Hepatocyte (in vitro differentiated cells): ENCODE measurements around the gene LMBRD2. TPM values are rescaled to one million over a fixed set of nuclear protein-coding genes. Genes with fewer than 3 reads are reported as not detected.

Source experiments
- DNase-seq: peaks from one replicate; pipeline ENCODE4 v3.0.0-alpha.2; 2016; ENCODE audit warnings: low spot score
- H2AFZ ChIP-seq: fragments of 200-600 bp; sonication (generic); 2 replicates; pipeline ENCODE4 v1.6.0; 2016; ENCODE audit warnings: antibody characterized with exemption, mild to moderate bottlenecking
- H3K27ac ChIP-seq: fragments of 200-600 bp; sonication (generic); 2 replicates; pipeline ENCODE4 v1.5.1; 2016; ENCODE audit warnings: mild to moderate bottlenecking
- H3K27me3 ChIP-seq: fragments of 200-600 bp; sonication (generic); 2 replicates; pipeline ENCODE4 v1.6.1; 2016
- H3K36me3 ChIP-seq: fragments of 200-600 bp; sonication (generic); replicated peaks from 2 replicates; pipeline ENCODE4 v1.5.1; 2016; ENCODE audit warnings: low read depth; ENCODE audit not compliant: insufficient read depth
- H3K4me1 ChIP-seq: fragments of 200-600 bp; sonication (generic); 2 replicates; pipeline ENCODE4 v1.5.1; 2016; ENCODE audit warnings: mild to moderate bottlenecking, moderate library complexity; ENCODE audit not compliant: insufficient read depth
- H3K4me2 ChIP-seq: fragments of 200-600 bp; sonication (generic); 2 replicates; pipeline ENCODE4 v1.6.0; 2016
- H3K4me3 ChIP-seq: fragments of 200-600 bp; sonication (generic); 2 replicates; pipeline ENCODE4 v1.5.1; 2016; ENCODE audit warnings: mild to moderate bottlenecking
- H3K79me2 ChIP-seq: fragments of 200-600 bp; sonication (generic); 2 replicates; pipeline ENCODE4 v1.6.0; 2017; ENCODE audit warnings: mild to moderate bottlenecking
- H3K9me2 ChIP-seq: fragments of 200-600 bp; sonication (generic); replicated peaks from 2 replicates; pipeline ENCODE4 v1.6.0; 2017; ENCODE audit warnings: mild to moderate bottlenecking; ENCODE audit not compliant: insufficient read depth
- H3K9me3 ChIP-seq: fragments of 200-600 bp; sonication (generic); 2 replicates; pipeline ENCODE4 v1.5.1; 2016; ENCODE audit warnings: low read depth, mild to moderate bottlenecking
- H4K20me1 ChIP-seq: fragments of 200-600 bp; sonication (generic); 2 replicates; pipeline ENCODE4 v1.6.0; 2016; ENCODE audit warnings: mild to moderate bottlenecking; ENCODE audit not compliant: insufficient read depth, poor library complexity, severe bottlenecking
- EZH2 ChIP-seq: fragments of 200-600 bp; sonication (generic); IDR thresholded peaks from 2 replicates; pipeline ENCODE4 v1.6.1; 2016; ENCODE audit warnings: antibody characterized with exemption, mild to moderate bottlenecking, borderline replicate concordance
- EZH2phosphoT487 ChIP-seq: fragments of 200-600 bp; sonication (generic); IDR thresholded peaks from one replicate; pipeline ENCODE4 v1.6.1; 2018; ENCODE audit warnings: antibody characterized with exemption, mild to moderate bottlenecking, low read depth, moderate library complexity; ENCODE audit not compliant: unreplicated experiment, severe bottlenecking
- WGBS: methylation state at CpG from one replicate; pipeline ENCODE4 v1.1.6; 2016; ENCODE audit warnings: low lambda C conversion rate; ENCODE audit errors: missing lambda C conversion rate; 5-methylcytosine and 5-hydroxymethylcytosine counted together
- microRNA counts: library from miRNA; unstranded; fragments of <30 nt; microRNA quantifications from one replicate; lab custom pipeline; 2017
- microRNA-seq: library from miRNA; unstranded; fragments of <30 nt; microRNA quantifications from one replicate; pipeline ENCODE4, GENCODE V29; 2017
- polyA plus RNA-seq: library from polyadenylated mRNA; unstranded; fragments of >200 nt; fragmentation: Nextera tagmentation; extraction: Ambion mirVana; gene quantifications from 2 replicates; pipeline ENCODE4 v1.2.1, GENCODE V29; 2016
- small RNA-seq: library from RNA; depleted of rRNA; stranded (forward); fragments of <200 nt; gene quantifications from one replicate; pipeline ENCODE3, GENCODE V24; 2014
- total RNA-seq: library from RNA; depleted of rRNA; stranded (reverse); fragments of >200 nt; gene quantifications from 2 replicates; pipeline ENCODE4 v1.2.3, GENCODE V29; 2014
- TF ChIP-seq, protein P1 (sequence below): fragments of 200-600 bp; sonication (generic); IDR thresholded peaks from 2 replicates; pipeline ENCODE4 v1.5.1; 2016; ENCODE audit warnings: antibody characterized with exemption, mild to moderate bottlenecking; ENCODE audit not compliant: poor library complexity

The LMBRD2 gene
- total and polyA plus RNA-seq, 2 experiments from 2014 or later: 4.5 to 27.9 TPM

DNA sequence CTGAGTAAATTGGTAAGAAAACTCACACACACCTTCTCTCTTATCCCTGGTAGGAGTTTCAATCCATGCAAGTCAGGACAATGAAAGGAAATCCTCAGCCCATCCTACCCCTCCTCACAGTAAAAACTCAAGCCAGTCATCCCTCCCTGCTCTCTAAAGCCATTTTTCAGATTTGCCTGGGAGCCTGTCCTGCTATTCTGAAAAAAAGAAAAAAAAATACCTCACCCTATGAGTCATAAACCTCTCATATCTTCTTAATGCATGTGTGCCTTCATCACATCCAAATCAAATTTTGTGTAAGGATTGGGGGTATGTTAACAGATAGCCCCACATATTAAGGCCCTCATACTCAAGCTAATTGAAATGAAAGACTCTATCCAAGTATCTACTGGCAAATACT lies 99.1 kb downstream of the LMBRD2 start:
- no peaks in the 10 kb centered on the region for H3K79me2 ChIP-seq
- no peak overlapping the region for H2AFZ ChIP-seq
- H3K36me3 ChIP-seq: no peaks in the 10 kb centered on the region
- H3K9me3 ChIP-seq: no peaks in the 10 kb centered on the region
- no peak overlapping the region for H3K4me3 ChIP-seq
- H3K27ac ChIP-seq: no peak overlapping the region
- H3K27me3 ChIP-seq: no peaks in the 10 kb centered on the region
- no peak for DNase-seq
- no peak overlapping the region for H3K4me2 ChIP-seq
- H3K9me2 ChIP-seq: no peaks in the 10 kb centered on the region
- no peaks in the 10 kb centered on the region for H3K4me1 ChIP-seq
- no peaks in the 10 kb centered on the region for H4K20me1 ChIP-seq
- TF ChIP-seq, protein P1, sequence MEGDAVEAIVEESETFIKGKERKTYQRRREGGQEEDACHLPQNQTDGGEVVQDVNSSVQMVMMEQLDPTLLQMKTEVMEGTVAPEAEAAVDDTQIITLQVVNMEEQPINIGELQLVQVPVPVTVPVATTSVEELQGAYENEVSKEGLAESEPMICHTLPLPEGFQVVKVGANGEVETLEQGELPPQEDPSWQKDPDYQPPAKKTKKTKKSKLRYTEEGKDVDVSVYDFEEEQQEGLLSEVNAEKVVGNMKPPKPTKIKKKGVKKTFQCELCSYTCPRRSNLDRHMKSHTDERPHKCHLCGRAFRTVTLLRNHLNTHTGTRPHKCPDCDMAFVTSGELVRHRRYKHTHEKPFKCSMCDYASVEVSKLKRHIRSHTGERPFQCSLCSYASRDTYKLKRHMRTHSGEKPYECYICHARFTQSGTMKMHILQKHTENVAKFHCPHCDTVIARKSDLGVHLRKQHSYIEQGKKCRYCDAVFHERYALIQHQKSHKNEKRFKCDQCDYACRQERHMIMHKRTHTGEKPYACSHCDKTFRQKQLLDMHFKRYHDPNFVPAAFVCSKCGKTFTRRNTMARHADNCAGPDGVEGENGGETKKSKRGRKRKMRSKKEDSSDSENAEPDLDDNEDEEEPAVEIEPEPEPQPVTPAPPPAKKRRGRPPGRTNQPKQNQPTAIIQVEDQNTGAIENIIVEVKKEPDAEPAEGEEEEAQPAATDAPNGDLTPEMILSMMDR: no peak
- TF ChIP-seq EZH2 (no peak), EZH2phosphoT487 (no peak)

DNA sequence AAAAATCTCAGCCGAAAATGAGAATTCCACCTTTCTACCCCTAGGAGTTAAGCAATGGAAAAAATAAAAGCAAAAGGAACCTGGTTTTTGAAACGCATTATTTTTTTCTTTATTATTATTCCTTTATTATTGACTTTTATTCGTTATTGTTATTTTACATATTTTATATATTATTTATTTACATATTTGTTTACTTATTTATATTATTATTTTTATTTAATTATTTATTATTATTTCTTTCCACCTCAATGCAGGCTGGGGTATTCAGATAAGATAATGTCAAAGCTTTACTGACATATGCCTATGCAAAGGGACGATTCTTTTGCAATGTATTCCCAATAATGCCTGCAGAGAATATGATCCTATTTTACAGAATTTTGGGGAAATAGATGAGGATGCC lies 101.7 kb downstream of the LMBRD2 start:
- 85% methylated on average over 4 of the region's 4 CpGs for WGBS
- Histone ChIP-seq H3K4me1 (no peaks in the 10 kb centered on the region), H3K79me2 (no peaks in the 10 kb centered on the region), H3K4me2 (no peak overlapping the region), H3K36me3 (no peaks in the 10 kb centered on the region), H4K20me1 (no peaks in the 10 kb centered on the region), H3K27ac (no peak overlapping the region), H3K4me3 (no peak overlapping the region), H2AFZ (no peak overlapping the region), H3K9me2 (no peaks in the 10 kb centered on the region), H3K27me3 (no peaks in the 10 kb centered on the region), H3K9me3 (no peaks in the 10 kb centered on the region)
- TF ChIP-seq EZH2phosphoT487 (no peak), EZH2 (no peak)
- TF ChIP-seq, protein P1: no peak
- DNase-seq: no peak

MicroRNAs encoded within 50 kb of the gene (microRNA counts, 767-probe panel; counts per million panel counts)
- microRNA hsa-miR-580 (lab: Ali Mortazavi, UCI): not detected

Small RNA genes within 50 kb of the gene (microRNA-seq; reads per million reads assigned to microRNA genes)
- gene MIR580: 1.3 reads per million

Small RNA genes within 50 kb of the gene (small RNA-seq; reads per million reads assigned to genes)
- not detected for gene AC016612.1
- gene MIR580: 0.28 reads per million
- not detected for gene RNU6-1305P

Other genes with a start within 250 kb of the LMBRD2 start
- gene CAPSL, start 213.3 kb downstream of the LMBRD2 start, total RNA-seq: not detected in 2 replicates
- 0.66 and 0.91 TPM in 2 replicates for gene CAPSL, start 213.3 kb downstream of the LMBRD2 start, polyA plus RNA-seq
- 35.4 and 45.1 TPM in 2 replicates for gene UGT3A1, start 160.5 kb downstream of the LMBRD2 start, total RNA-seq
- 27.9 and 29.2 TPM in 2 replicates for gene UGT3A1, start 160.5 kb downstream of the LMBRD2 start, polyA plus RNA-seq
- 3.5 and 4.8 TPM in 2 replicates for gene UGT3A2, start 85.0 kb downstream of the LMBRD2 start, total RNA-seq
- 1.8 and 5.1 TPM in 2 replicates for gene UGT3A2, start 85.0 kb downstream of the LMBRD2 start, polyA plus RNA-seq
- gene SKP2, start 224 bp upstream of the LMBRD2 start, total RNA-seq: 97.5 and 103 TPM in 2 replicates
- 55.5 and 64.6 TPM in 2 replicates for gene SKP2, start 224 bp upstream of the LMBRD2 start, polyA plus RNA-seq
- 83.0 and 102 TPM in 2 replicates for gene NADK2, start 90.0 kb upstream of the LMBRD2 start, total RNA-seq
- gene NADK2, start 90.0 kb upstream of the LMBRD2 start, polyA plus RNA-seq: 33.8 and 43.1 TPM in 2 replicates
- gene RANBP3L, start 150.0 kb upstream of the LMBRD2 start, total RNA-seq: 3.8 and 6.5 TPM in 2 replicates
- gene RANBP3L, start 150.0 kb upstream of the LMBRD2 start, polyA plus RNA-seq: 0.28 and 0.46 TPM in 2 replicates